BE2C (cell line): ENCODE measurements around the gene RAB33A.
"Not testable (repeated sequence)": the region's sequence is repeated elsewhere in the genome, so short reads cannot be mapped to it uniquely, and the experiment has no call there.

Experiments
- DNase-seq: peaks from one replicate; pipeline ENCODE4 v3.0.0-alpha.2; 2020
- H3K27me3 ChIP-seq: fragments of 250-450 bp; sonication (Bioruptor Pico); 2 replicates; pipeline ENCODE4 v1.5.1; 2020; ENCODE audit warnings: mild to moderate bottlenecking
- H3K36me3 ChIP-seq: fragments of 250-450 bp; sonication (Bioruptor Pico); 2 replicates; pipeline ENCODE4 v1.5.1; 2020; ENCODE audit warnings: mild to moderate bottlenecking
- H3K4me1 ChIP-seq: fragments of 250-450 bp; sonication (Bioruptor Pico); 2 replicates; pipeline ENCODE4 v1.5.1; 2020
- H3K4me3 ChIP-seq: 2 replicates; pipeline ENCODE4 v1.5.1; 2011; ENCODE audit warnings: low read depth, low read length
- H3K9me3 ChIP-seq: fragments of 250-450 bp; sonication (Bioruptor Pico); 2 replicates; pipeline ENCODE4 v1.5.1; 2020
- CTCF ChIP-seq: IDR thresholded peaks from 2 replicates; pipeline ENCODE4 v1.5.1; 2012; ENCODE audit warnings: mild to moderate bottlenecking, low read depth, low read length

RAB33A gene

DNA sequence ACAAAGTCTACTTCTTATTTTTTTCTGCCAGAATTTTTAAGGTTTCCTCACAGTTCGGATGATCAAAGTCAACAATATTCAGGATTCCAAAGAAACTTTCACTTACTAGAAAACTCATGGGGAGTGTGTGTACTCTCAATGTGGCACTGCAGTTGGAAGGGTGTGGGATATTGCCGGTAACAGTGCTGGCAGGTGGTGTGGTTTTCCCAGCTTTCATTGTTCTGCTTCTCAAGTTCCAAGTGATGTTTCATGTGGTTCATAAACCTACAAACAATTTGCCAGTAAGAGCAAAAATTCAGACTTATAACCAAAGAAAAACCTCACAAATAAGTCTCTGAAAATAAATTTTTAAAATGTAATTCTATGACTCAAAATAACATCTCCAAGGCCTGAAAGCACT, 57.1 kb downstream of the RAB33A start:
- Histone ChIP-seq H3K27me3 (no peaks in the 10 kb centered on the region), H3K9me3 (no peaks in the 10 kb centered on the region), H3K4me3 (no peak overlapping the region), H3K4me1 (no peaks in the 10 kb centered on the region), H3K36me3 (peaks cover 14% of the 10 kb centered on the region)
- TF ChIP-seq CTCF = no peak
- no peak for DNase-seq

DNA sequence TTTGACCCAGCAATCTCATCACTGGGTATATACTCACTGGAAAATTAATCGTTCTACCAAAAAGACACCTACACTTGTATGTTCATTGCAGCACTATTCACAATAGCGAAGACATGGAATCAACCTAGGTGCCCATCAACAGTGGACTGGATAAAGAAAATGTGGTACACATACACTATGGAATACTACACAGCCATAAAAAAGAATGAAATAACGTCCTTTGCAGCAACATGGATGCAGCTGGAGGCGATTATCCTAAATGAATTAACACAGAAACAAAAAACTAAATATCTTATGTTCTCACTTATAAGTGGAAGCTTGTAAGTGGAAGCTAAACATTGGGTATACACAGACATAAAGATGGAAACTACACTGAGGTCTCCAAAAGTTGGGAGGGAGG, 59.4 kb downstream of the RAB33A start:
- not testable (repeated sequence) for H3K4me1 ChIP-seq, DNase-seq, H3K4me3 ChIP-seq, H3K9me3 ChIP-seq, H3K27me3 ChIP-seq
- H3K36me3 ChIP-seq = peaks cover 11% of the 10 kb centered on the region
